OCI-LY7 (cell line): ENCODE data around the gene NIT1.

Experiments used
- EZH2phosphoT487 ChIP-seq: fragments of 200-600 bp; sonication (generic); IDR thresholded peaks from 2 replicates; pipeline ENCODE4 v1.6.1; 2018; ENCODE audit warnings: low read depth, borderline replicate concordance, mild to moderate bottlenecking, mixed run types, antibody characterized with exemption, low read length, moderate library complexity, mixed read lengths
- TF ChIP-seq, protein P1 (sequence below): fragments of 200-600 bp; sonication (generic); conservative IDR thresholded peaks from 2 replicates; pipeline ENCODE4 v1.5.1; 2014; ENCODE audit warnings: mild to moderate bottlenecking, antibody characterized with exemption, low read length, moderate library complexity, mixed read lengths

- TF ChIP-seq, protein P1, sequence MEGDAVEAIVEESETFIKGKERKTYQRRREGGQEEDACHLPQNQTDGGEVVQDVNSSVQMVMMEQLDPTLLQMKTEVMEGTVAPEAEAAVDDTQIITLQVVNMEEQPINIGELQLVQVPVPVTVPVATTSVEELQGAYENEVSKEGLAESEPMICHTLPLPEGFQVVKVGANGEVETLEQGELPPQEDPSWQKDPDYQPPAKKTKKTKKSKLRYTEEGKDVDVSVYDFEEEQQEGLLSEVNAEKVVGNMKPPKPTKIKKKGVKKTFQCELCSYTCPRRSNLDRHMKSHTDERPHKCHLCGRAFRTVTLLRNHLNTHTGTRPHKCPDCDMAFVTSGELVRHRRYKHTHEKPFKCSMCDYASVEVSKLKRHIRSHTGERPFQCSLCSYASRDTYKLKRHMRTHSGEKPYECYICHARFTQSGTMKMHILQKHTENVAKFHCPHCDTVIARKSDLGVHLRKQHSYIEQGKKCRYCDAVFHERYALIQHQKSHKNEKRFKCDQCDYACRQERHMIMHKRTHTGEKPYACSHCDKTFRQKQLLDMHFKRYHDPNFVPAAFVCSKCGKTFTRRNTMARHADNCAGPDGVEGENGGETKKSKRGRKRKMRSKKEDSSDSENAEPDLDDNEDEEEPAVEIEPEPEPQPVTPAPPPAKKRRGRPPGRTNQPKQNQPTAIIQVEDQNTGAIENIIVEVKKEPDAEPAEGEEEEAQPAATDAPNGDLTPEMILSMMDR = no peak
- TF ChIP-seq EZH2phosphoT487 = no peak
Observed at GRCh38 chr1:161094481-161094880, 23.4 kb upstream of the NIT1 start.
